ENCODE measurements around the gene ATP8B2. TPM values are rescaled to one million over a fixed set of nuclear protein-coding genes. Genes with fewer than 3 reads are reported as not detected.
"Not testable (repeated sequence)": the region's sequence is repeated elsewhere in the genome, so short reads cannot be mapped to it uniquely, and the experiment has no call there.

The ATP8B2 gene, protein sequence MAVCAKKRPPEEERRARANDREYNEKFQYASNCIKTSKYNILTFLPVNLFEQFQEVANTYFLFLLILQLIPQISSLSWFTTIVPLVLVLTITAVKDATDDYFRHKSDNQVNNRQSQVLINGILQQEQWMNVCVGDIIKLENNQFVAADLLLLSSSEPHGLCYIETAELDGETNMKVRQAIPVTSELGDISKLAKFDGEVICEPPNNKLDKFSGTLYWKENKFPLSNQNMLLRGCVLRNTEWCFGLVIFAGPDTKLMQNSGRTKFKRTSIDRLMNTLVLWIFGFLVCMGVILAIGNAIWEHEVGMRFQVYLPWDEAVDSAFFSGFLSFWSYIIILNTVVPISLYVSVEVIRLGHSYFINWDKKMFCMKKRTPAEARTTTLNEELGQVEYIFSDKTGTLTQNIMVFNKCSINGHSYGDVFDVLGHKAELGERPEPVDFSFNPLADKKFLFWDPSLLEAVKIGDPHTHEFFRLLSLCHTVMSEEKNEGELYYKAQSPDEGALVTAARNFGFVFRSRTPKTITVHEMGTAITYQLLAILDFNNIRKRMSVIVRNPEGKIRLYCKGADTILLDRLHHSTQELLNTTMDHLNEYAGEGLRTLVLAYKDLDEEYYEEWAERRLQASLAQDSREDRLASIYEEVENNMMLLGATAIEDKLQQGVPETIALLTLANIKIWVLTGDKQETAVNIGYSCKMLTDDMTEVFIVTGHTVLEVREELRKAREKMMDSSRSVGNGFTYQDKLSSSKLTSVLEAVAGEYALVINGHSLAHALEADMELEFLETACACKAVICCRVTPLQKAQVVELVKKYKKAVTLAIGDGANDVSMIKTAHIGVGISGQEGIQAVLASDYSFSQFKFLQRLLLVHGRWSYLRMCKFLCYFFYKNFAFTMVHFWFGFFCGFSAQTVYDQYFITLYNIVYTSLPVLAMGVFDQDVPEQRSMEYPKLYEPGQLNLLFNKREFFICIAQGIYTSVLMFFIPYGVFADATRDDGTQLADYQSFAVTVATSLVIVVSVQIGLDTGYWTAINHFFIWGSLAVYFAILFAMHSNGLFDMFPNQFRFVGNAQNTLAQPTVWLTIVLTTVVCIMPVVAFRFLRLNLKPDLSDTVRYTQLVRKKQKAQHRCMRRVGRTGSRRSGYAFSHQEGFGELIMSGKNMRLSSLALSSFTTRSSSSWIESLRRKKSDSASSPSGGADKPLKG
- total RNA-seq (10 to 100 TPM; 71.7 to 72.8 TPM), polyA plus RNA-seq (69.9 TPM)

DNA sequence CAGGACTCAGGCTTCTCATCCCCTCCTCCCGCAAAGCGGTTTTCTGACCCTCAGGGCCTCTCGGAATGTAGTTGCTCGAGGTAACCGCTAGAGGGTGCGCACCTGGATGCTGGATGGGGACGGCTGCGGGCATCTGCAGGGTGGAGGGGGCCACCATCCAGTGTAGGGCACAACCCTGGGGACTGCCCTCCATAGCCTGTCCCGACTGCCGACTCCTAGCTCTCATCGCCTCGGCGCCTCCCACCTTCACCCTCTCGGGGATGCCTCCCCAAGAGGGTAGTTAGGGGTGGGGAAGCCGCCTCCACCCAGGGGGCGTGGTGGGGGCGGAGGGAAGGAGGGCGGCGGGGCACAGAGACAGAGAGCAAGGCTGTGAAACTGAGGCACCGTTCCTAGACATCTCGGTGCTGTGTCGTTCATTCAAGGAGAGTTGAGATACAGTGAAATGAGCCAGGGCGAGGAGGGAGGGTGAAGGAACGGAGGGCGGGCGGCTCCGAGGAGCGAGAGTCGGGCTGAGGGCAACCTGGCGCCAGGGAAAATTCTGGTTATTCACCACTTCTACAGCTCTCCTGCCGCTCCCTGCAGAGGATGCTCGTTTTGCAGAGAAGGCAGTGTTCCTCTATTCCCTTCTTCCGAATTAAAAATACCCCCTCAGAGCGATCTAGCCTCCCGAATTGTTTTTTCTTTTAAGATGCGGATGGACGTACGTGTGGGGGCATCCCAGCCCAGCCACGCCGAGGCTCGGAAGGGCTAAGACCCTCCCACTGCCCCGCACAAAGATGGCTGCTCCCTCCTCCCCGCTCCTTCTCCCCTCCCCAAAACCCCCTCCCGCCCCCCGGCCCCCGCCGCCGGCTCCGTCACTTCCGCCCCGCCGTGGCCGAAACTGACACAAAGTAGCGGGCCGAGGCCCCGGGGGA lies at the start of gene ATP8B2:
ATP8B2 (plus strand) TSS at position 857 of the 914 bp plus-strand sequence. CDS start 2,617 bp downstream, outside the sequence.
- H3K4me3 Mint-ChIP-seq: peak within 1 kb of the TSS; percentile 96 to 98 (median 98)
- Histone ChIP-seq H3K4me1 (ENCODE audit: insufficient read depth, low read length) (peaks cover 39% of the 10 kb centered on the region), H3K9me3 (ENCODE audit: low read length) (no peaks in the 10 kb centered on the region), H3K4me3 (ENCODE audit: low read length) (peak within 1 kb of the TSS; percentile 93), H3K27ac (ENCODE audit: low read depth, low read length) (peak within 1 kb of the TSS; percentile 83), H3K27me3 (ENCODE audit: insufficient read depth, low read length, poor library complexity, severe bottlenecking) (no peaks in the 10 kb centered on the region), H3K36me3 (ENCODE audit: insufficient read depth, low read length) (peaks cover 2% of the 10 kb centered on the region)
- CTCF ChIA-PET: interaction anchor here (0.7 to 18.8 kb wide), 9 partner anchors 10 to 81 kb away, joined by 3 to 591 read pairs (median 5); no protein-coding TSS in a partner anchor
- peaks cover 2 to 9% of the 10 kb centered on the region in 2 donors for H3K27me3 Mint-ChIP-seq
- POLR2A ChIA-PET: interaction anchor here (1.0 to 6.4 kb wide), 3 partner anchors 11 to 18 kb away, joined by 3 to 56 read pairs (median 7); no protein-coding TSS in a partner anchor
- H3K27ac Mint-ChIP-seq: peak within 1 kb of the TSS; percentile 76 to 98 (median 95)
- H3K9me3 Mint-ChIP-seq: no peaks in the 10 kb centered on the region
- DNase-seq: peak; percentile 71 to 87 (median 78)
- H3K4me1 Mint-ChIP-seq: peaks cover 37 to 51% (median 43%) of the 10 kb centered on the region in 3 donors
- H3K36me3 Mint-ChIP-seq: peaks cover 0 to 13% (median 1%) of the 10 kb centered on the region in 3 donors

DNA sequence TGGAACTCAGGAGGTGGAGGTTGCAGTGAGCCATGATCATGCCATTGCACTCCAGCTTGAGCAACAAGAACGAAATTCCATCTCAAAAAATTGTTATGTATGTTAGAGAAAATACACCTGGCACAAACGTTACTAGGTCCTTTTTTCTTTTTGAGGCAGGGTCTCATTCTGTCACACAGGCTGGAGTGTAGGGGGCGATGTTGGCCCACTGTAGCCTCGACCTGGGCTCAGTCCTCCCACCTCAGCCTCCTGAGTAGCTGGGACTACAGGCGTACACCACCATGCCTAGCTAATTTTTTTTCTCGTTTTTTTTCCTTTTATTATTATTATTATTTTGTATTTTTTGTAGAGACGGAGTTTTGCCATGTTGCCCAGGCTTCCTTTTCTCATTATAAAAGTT lies 48.5 kb upstream of the ATP8B2 start:
- H3K4me3 Mint-ChIP-seq: no peak overlapping the region
- H3K27ac Mint-ChIP-seq: peak overlapping the region in 2 of 8 donors; percentile 32 to 60
- H3K27ac ChIP-seq (ENCODE audit: low read depth, low read length): no peak overlapping the region
- POLR2A ChIA-PET: interaction anchor here (0.8 kb wide), 1 partner anchor 58 kb away, joined by 4 read pairs; no protein-coding TSS in a partner anchor
- H3K4me1 ChIP-seq (ENCODE audit: insufficient read depth, low read length): peaks cover 13% of the 10 kb centered on the region
- CTCF ChIA-PET: interaction anchor here (0.8 to 1.9 kb wide), 6 partner anchors 19 to 69 kb away, joined by 3 to 6 read pairs (median 4); partner anchors contain the start of gene ATP8B2
- no peak for DNase-seq
- H3K36me3 Mint-ChIP-seq: peaks cover 7 to 32% (median 11%) of the 10 kb centered on the region in 3 donors
- peaks cover 29 to 32% (median 29%) of the 10 kb centered on the region in 3 donors for H3K4me1 Mint-ChIP-seq
- no peaks in the 10 kb centered on the region for H3K9me3 Mint-ChIP-seq
- H3K9me3 ChIP-seq (ENCODE audit: low read length): no peaks in the 10 kb centered on the region
- no peak overlapping the region for H3K4me3 ChIP-seq (ENCODE audit: low read length)
- H3K27me3 Mint-ChIP-seq: peaks cover 0 to 2% of the 10 kb centered on the region in 2 donors
- no peaks in the 10 kb centered on the region for H3K27me3 ChIP-seq (ENCODE audit: insufficient read depth, low read length, poor library complexity, severe bottlenecking)
- H3K36me3 ChIP-seq (ENCODE audit: insufficient read depth, low read length): peaks cover 17% of the 10 kb centered on the region

DNA sequence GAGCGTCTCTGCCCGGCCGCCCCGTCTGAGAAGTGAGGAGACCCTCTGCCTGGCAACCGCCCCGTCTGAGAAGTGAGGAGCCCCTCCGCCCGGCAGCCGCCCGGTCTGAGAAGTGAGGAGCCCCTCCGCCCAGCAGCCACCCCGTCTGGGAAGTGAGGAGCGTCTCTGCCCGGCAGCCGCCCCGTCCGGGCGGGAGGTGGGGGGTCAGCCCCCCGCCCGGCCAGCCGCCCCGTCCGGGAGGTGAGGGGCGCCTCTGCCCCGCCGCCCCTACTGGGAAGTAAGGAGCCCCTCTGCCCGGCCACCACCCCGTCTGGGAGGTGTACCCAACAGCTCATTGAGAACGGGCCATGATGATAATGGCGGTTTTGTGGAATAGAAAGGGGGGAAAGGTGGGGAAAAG lies 37.7 kb upstream of the ATP8B2 start:
- CTCF ChIA-PET; H3K9me3 Mint-ChIP-seq; H3K4me1 ChIP-seq (ENCODE audit: insufficient read depth, low read length); H3K36me3 Mint-ChIP-seq; POLR2A ChIA-PET; H3K9me3 ChIP-seq (ENCODE audit: low read length); H3K4me3 Mint-ChIP-seq; H3K4me3 ChIP-seq (ENCODE audit: low read length); DNase-seq; H3K36me3 ChIP-seq (ENCODE audit: insufficient read depth, low read length); H3K27me3 ChIP-seq (ENCODE audit: insufficient read depth, low read length, poor library complexity, severe bottlenecking); H3K27ac ChIP-seq (ENCODE audit: low read depth, low read length); H3K4me1 Mint-ChIP-seq; H3K27ac Mint-ChIP-seq: not testable (repeated sequence)
- H3K27me3 Mint-ChIP-seq: peaks cover 5 to 11% of the 10 kb centered on the region in 2 donors

DNA sequence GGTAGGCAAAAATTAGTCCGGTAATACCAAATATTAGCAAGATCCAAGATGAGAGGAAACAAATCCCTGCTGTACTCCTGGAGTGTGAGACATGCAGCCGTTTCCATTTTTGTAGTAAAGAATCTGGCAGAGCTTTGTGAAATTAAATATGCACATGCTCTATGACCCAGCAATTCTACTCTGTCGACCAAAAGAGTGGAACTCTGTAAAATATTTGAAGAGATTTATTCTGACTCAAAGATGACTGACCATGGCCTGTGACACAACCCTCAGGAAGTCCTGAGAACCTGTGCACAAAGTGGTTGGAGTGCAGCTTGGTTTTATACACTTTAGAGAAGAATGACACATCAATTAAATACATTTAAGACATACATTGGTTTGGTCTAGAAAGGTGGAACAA lies 36.7 kb upstream of the ATP8B2 start:
- POLR2A ChIA-PET: interaction anchor here (0.5 kb wide), 1 partner anchor 110 kb away, joined by 3 read pairs; no protein-coding TSS in a partner anchor
- CTCF ChIA-PET: no interaction called here
- no peaks in the 10 kb centered on the region for H3K4me1 Mint-ChIP-seq
- H3K4me3 ChIP-seq (ENCODE audit: low read length): no peak overlapping the region
- peaks cover 5 to 11% of the 10 kb centered on the region in 2 donors for H3K27me3 Mint-ChIP-seq
- DNase-seq: no peak
- no peak overlapping the region for H3K27ac ChIP-seq (ENCODE audit: low read depth, low read length)
- no peak overlapping the region for H3K27ac Mint-ChIP-seq
- H3K4me1 ChIP-seq (ENCODE audit: insufficient read depth, low read length): no peaks in the 10 kb centered on the region
- peaks cover 0 to 6% (median 5%) of the 10 kb centered on the region in 5 donors for H3K9me3 Mint-ChIP-seq
- H3K4me3 Mint-ChIP-seq: no peak overlapping the region
- no peaks in the 10 kb centered on the region for H3K9me3 ChIP-seq (ENCODE audit: low read length)
- no peaks in the 10 kb centered on the region for H3K27me3 ChIP-seq (ENCODE audit: insufficient read depth, low read length, poor library complexity, severe bottlenecking)
- H3K36me3 Mint-ChIP-seq: peaks cover 0 to 6% (median 2%) of the 10 kb centered on the region in 3 donors
- H3K36me3 ChIP-seq (ENCODE audit: insufficient read depth, low read length): no peaks in the 10 kb centered on the region

DNA sequence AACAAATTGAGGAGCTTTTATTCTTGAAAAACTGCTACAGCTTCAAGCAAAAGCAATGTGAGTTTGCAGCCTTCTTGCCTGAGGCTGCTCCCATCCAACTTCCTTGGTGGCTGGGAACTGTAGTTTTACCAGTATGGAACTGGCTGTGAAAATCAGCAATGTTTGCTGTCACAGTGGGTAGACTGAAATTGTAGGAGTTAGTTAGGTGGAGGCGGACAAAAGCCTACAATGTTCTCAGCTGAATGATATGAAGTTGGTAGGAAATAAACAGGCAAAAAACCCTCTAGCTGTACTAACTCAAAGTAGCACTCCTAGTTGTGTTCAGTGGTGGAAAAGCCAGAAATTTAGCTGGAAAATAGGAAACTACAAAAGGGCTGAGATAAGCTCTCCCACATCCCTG lies 34.4 kb upstream of the ATP8B2 start:
- Mint-ChIP-seq H3K9me3 (peaks cover 8 to 21% (median 19%) of the 10 kb centered on the region in 5 donors), H3K4me3 (no peak overlapping the region), H3K27ac (no peak overlapping the region), H3K27me3 (peaks cover 5% of the 10 kb centered on the region in 2 donors), H3K36me3 (peaks cover 2 to 20% (median 2%) of the 10 kb centered on the region in 3 donors), H3K4me1 (no peaks in the 10 kb centered on the region)
- no peaks in the 10 kb centered on the region for H3K27me3 ChIP-seq (ENCODE audit: insufficient read depth, low read length, poor library complexity, severe bottlenecking)
- H3K36me3 ChIP-seq (ENCODE audit: insufficient read depth, low read length): no peaks in the 10 kb centered on the region
- no peaks in the 10 kb centered on the region for H3K4me1 ChIP-seq (ENCODE audit: insufficient read depth, low read length)
- DNase-seq: no peak
- POLR2A ChIA-PET: no interaction called here
- no peak overlapping the region for H3K4me3 ChIP-seq (ENCODE audit: low read length)
- CTCF ChIA-PET: no interaction called here
- no peaks in the 10 kb centered on the region for H3K9me3 ChIP-seq (ENCODE audit: low read length)
- peak overlapping the region; percentile 64 for H3K27ac ChIP-seq (ENCODE audit: low read depth, low read length)

DNA sequence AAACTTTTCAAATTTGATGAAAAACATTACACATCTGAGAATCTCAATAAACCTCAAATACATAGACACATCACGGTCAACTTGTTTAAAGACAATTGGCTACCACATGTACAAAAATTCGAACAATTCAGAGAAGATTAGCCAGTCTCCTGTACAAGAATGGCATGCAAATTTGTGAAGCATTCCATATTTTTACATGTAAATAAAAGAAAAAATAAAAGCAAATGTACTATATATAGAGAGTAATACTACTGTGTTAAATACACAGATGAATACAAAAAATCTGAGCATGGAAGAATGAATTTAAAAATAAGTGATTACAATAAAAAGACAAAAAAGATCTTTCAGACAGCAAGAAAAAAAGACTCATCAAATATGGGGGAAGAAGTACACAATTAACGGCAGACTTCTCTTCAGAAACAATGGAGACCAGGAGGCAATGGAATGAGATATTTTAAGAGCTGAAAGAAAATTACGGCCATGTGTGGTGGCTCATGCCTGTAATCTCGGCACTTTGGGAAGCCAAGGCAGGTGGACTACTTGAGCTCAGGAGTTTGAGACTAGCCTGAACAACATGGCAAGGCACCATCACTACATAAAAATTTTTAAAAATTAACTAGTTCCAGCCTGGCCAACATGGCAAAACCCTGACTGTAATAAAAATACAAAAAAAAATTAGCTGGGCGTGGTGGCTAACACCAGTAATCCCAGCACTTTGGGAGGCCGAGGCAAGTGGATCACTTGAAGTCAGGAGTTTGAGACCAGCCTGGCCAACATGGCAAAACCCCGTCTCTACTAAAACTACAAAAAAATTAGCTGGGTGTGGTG lies 29.7 kb upstream of the ATP8B2 start:
- Mint-ChIP-seq H3K27me3 (peaks cover 0 to 2% of the 10 kb centered on the region in 2 donors), H3K9me3 (peaks cover 8 to 26% (median 23%) of the 10 kb centered on the region in 5 donors), H3K4me3 (no peak overlapping the region), H3K27ac (peak overlapping the region in 1 of 8 donors; percentile 69), H3K4me1 (no peaks in the 10 kb centered on the region), H3K36me3 (peaks cover 2 to 20% (median 2%) of the 10 kb centered on the region in 3 donors)
- Histone ChIP-seq H3K9me3 (ENCODE audit: low read length) (no peaks in the 10 kb centered on the region), H3K4me1 (ENCODE audit: insufficient read depth, low read length) (no peaks in the 10 kb centered on the region), H3K27me3 (ENCODE audit: insufficient read depth, low read length, poor library complexity, severe bottlenecking) (no peaks in the 10 kb centered on the region), H3K27ac (ENCODE audit: low read depth, low read length) (no peak overlapping the region), H3K36me3 (ENCODE audit: insufficient read depth, low read length) (no peaks in the 10 kb centered on the region), H3K4me3 (ENCODE audit: low read length) (no peak overlapping the region)
- ChIA-PET CTCF (interaction anchor here (0.6 to 1.9 kb wide), 4 partner anchors 19 to 1821 kb away, joined by 3 to 5 read pairs (median 4); no protein-coding TSS in a partner anchor), POLR2A (no interaction called here)
- no peak for DNase-seq

All from CD8-positive, alpha-beta memory T cell (primary cell).